Epithelial cell of prostate (primary cell): ENCODE measurements around the gene ITSN1.
"Not testable (repeated sequence)": the region's sequence is repeated elsewhere in the genome, so short reads cannot be mapped to it uniquely, and the experiment has no call there.

Experiments used
- DNase-seq: peaks from one replicate; pipeline ENCODE4 v3.0.0-alpha.2; 2011; ENCODE audit warnings: low read depth, low spot score
- H3K27ac ChIP-seq: fragments of 450-650 bp; 2 replicates; pipeline ENCODE4 v1.5.1; 2017; ENCODE audit warnings: mild to moderate bottlenecking

The ITSN1 gene

DNA sequence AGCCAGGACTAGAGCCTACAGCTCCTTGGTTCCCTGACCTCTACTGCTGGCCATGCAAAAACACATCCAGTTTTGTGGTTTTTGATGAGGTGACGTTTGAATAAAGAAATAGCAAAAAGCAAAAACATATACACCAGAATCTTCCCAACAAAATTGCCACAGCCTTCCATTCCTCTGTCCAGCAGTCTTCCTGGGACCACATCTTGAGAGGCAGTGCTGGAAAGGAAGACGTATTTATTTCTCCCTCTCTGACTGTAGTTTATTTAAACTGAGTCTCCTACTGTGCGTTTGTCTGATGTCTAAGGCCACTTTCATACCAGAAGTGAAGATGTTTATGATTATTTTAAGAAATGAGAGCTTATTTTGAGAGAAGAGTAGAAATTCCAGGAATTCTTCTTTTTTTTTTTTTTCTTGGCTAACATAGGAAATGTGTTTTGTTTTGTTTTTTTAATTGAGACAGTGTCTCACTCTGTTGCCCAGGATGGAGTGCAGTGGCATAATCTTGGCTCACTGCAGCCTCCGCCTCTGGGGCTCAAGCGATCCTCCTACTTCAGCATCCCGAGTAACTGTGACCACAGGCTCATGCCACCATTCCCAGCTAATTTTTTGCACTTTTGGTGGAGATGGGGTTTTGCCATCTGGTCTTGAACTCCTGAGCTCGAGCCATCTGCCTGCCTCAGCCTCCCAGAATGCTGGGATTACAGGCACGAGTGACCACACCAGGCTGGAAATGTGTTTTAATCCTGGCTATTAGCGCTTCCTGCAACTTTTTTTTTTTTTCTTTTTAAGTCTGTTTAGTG is 118.5 kb downstream of the ITSN1 start:
- no peak for DNase-seq
- peak overlapping the region; percentile 58 for H3K27ac ChIP-seq

DNA sequence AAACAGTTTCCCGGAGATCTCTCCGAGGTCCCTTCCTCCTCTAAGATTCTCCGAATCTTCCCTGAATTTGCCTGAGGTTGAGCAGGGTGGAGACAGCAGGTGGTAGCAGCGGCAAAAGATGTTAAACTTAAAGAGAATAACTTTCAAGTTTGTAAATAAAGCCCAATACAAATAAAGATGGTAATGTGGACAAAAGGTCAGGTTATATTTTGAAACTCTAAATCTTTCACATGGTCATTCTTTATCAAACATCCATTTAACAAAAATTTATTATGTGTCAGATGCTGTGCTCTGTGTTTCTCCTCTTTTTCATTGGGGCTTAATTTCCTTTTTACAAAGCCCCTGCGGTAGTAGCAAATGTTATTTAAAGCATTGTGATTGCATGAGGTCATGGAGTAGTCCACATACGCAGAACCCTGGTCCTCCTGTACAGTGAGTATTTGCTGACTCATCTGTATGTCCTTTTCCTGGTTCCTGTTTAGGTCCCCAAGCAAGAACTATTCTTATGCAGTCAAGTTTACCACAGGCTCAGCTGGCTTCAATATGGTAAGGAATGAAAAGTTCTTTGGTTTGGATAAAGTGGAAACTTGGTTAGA is 119.2 kb downstream of the ITSN1 start:
- H3K27ac ChIP-seq, result peak overlapping the region; percentile 58
- peak; percentile 84 for DNase-seq

DNA sequence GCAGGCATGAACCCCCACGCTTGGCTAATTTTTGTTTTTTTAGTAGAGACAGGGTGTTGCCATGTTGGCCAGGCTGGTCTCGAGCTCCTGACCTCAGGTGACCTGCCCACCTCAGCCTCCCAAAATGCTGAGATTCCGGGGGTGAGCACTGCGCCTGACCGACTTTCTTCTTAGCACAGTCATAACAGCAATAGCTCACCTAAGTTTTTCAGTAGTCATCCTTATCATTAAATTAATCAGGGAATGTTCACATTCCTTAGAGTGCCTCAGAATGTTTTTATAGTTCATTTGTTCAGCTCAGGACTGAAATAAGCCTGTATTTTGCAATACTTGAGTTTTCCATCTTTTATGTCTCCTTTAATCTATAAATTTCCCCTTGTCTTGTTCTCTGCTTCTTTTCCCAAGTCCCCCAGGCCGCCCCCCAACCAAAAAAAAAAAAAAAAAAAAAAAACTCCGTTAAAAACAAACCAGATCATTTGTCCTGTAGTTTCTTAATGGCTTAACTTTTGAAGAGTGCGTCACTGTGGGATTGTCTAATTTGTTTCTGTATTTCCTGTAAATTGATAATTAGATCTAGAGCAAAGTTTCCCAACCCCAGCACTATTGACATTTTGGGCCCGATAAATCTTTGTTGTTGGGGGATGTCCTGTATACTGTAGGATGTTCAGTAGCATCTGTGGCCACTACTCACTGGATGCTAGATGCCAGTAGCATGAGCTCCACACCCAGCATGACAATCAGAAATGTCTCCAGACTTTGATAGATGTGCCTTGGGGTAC is 120.7 kb downstream of the ITSN1 start:
- no peak overlapping the region for H3K27ac ChIP-seq
- DNase-seq, result no peak

DNA sequence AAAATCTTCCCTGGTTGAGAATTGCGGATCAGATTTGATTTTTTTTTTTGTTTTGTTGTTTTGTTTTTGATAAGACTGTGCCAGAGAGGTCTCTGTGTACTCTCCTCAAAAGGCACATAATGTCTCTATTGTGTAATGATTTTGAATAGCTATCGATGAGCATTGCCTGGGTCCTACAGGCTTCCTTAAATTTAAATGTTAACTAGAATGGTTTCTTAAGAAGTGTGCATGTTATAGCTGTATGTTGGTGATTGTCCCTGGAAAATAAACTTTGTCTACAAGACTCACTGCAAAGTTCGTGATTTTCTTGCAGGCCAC is 121.2 kb downstream of the ITSN1 start:
- DNase-seq, result no peak
- no peak overlapping the region for H3K27ac ChIP-seq

DNA sequence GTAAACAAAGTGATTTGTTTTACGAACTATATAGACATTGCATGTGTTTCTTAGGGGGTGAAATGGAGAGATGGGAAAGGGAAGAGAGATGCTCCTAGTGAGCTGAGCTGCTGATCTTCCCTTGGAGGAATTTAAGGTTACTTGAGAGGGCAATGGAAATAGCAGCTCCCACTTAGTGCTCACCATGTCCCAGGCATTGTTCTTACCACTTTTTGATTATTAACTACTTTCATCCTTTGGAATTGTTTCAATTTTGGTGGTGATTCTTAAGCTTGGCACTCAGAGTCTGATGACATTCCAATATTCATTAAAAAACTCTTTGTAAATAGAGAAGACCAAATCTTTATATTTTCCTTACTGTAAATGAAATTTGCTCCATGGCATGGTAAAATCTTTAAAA is 124.9 kb downstream of the ITSN1 start:
- H3K27ac ChIP-seq, result no peak overlapping the region
- DNase-seq, result no peak

DNA sequence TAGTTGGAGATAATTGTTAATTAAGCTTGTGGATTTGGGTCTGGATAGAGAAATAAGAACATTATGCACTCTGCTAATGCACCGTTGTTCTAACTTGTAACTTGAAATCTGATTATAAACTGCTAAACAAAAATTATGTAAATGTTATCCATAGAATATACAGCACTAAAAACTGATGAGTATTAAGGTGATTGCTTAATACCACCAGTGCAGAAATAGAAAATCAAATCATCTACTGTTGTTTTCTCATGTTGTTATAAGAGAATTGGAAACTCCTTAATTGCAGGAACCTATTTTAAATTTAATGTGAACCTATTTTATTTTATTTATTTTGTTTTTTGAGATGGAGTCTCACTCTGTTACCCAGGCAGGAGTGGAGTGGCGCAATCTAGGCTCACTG is 125.7 kb downstream of the ITSN1 start:
- DNase-seq, result no peak
- H3K27ac ChIP-seq, result no peak overlapping the region

DNA sequence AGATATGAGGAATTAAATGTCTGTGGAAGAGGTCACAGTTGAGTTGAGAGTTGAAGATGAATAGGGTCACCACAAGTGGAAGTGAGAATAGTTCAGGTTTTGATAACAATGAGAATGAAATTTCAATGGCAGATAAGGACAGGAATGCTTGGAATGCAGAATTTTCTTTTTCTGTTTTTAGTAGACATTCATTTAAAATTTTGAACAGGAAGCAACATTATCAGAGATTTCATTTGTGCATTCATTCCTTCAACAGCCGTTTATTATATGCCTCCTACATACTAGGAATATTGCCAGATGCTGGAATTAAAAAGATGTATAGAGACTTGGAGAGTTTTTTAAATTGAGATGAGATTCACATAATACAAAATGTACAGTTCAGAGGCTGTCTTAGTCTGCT is 126.8 kb downstream of the ITSN1 start:
- DNase-seq, result no peak
- no peak overlapping the region for H3K27ac ChIP-seq

DNA sequence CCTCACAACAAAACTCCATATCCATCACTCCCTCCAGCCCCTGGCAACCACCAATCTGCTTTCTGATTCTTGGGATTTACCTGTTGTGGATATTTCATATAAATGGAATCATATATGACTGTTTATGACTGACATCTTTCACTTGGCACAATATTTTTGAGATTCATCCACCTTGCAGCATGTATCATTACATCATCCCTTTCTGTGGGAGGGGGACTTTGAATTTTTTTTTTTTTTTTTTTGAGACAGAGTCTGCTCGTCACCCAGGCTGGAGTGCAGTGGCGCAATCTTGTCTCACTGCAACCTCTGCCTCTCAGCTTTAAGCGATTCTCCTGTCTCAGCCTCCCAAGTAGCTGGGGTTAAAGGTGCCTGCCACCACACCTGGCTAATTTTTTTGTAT is 128.2 kb downstream of the ITSN1 start:
- DNase-seq, result no peak
- no peak overlapping the region for H3K27ac ChIP-seq

DNA sequence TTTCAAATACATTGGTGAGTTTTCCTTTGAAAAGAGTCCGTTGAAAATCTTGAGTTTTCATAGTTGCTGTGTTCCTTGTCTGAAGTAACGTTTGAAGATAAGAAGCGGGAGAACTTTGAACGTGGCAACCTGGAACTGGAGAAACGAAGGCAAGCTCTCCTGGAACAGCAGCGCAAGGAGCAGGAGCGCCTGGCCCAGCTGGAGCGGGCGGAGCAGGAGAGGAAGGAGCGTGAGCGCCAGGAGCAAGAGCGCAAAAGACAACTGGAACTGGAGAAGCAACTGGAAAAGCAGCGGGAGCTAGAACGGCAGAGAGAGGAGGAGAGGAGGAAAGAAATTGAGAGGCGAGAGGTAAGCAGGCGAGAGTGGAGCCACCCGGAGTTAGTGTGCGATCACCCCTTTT is 129.7 kb downstream of the ITSN1 start:
- no peak for DNase-seq
- no peak overlapping the region for H3K27ac ChIP-seq

DNA sequence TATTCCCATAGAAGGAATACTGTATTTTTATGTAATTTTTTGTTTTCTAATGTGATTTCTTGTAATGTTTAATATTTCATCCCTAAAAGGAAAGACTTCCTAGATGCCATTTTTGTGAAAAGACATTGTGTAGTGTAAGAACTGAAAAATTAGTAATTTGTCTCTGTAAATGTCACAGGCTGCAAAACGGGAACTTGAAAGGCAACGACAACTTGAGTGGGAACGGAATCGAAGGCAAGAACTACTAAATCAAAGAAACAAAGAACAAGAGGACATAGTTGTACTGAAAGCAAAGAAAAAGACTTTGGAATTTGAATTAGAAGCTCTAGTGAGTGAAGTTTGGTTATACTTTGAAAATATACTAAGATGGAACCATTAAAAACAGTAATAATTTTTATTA is 132.2 kb downstream of the ITSN1 start:
- no peak overlapping the region for H3K27ac ChIP-seq
- no peak for DNase-seq

DNA sequence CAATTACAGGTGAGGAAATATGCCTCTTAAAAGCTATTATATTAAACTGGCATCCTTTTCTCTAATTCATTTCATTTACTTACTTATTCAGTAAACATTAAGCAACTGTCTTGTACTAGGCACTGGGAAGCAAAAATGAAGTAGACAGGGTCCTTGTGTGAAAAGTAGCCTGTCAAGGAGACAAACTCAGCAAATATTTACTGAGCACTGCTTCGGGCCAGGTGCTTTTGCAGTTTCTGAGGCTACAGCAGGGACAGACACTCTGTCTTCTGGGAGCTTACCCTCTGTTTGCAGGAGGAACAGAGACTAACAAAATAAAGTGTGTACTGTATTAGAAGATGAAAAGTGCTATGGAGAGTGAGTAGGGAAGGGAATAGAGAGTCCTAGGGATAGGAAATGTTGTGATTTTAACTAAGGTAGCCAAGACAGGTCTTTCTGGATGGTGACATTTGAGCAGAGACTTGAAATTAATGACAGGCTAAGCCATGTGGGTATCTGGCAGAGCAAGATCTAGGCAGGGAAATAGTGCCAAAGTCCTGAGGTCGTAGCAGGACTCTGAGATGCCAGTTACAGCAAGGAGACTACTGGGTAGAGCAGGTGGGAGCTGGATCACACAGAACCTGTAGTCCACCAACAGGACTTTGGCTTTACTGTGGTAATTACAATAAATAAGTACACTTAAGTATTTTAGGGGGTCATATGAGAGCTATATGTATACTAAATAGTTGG is 133.0 kb downstream of the ITSN1 start:
- no peak overlapping the region for H3K27ac ChIP-seq
- DNase-seq, result no peak

DNA sequence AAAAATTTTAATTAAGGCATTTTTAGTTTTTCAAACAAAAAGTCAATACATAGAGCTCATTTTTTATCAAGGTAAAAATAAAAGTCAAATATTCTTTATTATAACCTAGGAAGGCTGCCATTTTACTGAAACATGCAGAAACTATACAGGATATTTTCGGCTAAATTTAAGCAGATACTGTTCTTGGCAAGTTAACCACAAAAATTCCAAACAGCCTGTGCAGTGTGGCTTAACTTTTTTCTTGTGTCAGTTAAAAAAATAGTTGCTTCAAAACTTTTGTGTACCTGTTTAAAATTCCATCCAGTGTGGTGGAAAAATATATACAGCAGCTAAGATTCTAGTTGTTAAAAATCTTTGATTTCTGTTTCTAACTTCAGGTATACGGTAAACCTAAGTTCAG is 138.3 kb downstream of the ITSN1 start:
- H3K27ac ChIP-seq, result no peak overlapping the region
- no peak for DNase-seq

DNA sequence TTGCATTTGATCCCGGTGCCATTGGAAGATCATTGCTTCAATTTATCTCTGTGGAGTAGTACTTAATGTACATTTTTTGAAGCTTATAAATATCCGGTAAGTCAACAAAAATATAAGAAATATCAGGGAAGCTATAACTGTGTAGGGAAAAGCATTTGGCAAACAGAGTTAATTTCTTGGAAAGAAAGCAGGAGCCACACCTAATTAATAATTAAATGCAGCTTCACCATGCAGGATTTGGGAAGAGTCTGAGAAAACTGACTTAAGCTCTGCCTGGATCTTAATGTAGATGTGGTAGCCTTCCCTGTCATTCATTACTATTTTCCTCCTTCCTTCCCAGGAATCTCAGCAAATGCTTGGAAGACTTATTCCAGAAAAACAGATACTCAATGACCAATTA is 138.8 kb downstream of the ITSN1 start:
- DNase-seq, result no peak
- H3K27ac ChIP-seq, result no peak overlapping the region

DNA sequence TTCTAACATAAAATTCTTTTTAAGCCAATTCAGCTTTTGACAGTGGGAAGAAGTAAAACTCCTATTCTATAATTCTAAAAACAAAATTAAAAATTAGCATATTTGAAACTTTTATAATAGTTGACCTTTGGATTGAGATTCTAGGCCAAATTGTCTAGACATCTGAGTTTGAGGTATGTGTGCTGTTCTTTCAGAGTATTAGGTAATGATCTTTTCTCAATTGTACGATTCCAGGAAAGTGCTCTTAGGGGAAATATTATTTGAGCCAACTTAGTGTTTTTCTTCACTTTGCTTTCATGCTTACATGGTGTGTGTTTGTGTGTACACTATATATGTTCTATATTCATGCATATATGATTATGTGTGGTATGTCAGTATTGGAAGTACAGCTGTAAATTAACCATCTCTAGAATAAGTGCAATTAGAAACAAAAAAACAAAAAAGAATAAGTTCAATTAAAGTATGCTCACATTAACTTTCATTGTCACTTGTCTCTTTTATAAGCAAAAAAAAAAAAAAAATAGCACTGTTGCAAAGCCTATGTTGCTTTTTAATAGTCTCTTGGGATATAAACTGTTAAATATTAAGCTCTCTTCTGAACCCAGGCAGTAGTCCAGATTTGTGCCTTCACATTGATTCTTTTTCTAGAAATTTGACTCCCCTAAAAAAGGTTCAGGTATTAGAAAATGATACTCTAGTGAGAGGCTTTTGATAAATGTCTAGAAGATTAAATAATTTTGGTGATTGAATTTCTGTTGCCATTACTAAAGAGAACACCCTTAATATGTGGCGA is 141.1 kb downstream of the ITSN1 start:
- no peak for DNase-seq
- no peak overlapping the region for H3K27ac ChIP-seq

DNA sequence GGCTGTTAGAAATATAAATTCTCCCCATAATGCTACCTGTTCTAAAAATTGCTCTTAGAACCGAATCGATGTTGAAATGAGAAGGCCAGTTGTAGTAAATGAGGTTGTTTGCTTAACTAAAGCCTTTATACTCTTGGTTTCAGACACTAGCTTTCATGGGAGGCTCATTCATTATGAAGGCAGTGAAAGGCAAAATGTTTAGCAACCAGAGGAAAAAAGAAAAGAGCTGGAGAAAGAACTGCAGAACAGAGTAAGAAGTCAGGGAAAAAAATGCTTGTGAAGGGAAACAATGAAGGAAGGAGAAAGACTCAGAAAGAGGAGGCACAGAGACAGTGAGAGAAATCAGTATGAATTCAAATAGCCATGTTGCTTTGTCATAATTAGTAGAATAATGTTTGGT is 145.1 kb downstream of the ITSN1 start:
- DNase-seq, result no peak
- no peak overlapping the region for H3K27ac ChIP-seq

DNA sequence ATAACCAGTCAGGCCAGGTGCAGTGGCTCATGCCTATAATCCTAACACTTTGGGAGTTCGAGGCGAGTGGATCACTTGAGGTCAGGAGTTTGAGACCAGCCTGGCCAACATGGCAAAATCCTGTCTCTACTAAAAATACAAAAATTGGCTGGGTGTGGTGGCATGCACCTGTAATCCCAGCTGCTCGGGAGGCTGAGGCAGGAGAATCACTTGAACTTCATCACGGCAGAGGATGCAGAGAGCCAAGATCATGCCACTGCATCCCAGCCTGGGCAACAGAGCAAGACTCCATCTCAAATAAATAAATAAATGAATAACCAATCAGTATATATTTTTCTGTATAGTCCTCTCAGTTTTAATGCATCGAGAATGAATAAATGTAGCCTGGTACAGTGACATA is 146.1 kb downstream of the ITSN1 start:
- not testable (repeated sequence) for H3K27ac ChIP-seq, DNase-seq

DNA sequence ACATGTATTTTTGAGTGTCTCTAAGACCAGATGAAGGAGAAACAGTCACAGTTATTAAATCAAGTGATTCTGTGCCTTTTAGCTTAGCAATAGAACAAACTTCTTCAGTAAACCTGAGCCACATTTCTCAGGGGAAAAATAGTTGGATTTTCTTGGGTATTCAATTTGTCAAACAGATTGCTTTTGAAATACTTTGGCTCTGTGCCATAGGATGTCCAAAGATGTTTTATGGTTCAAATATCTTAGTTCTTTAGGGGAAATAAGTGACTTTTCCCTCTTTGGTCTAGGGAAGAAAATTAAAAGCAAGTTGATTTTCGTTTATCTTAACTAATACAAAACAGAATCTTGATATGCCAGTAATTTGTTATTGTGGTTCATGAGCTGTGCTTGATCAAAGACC is 147.4 kb downstream of the ITSN1 start:
- DNase-seq, result no peak

DNA sequence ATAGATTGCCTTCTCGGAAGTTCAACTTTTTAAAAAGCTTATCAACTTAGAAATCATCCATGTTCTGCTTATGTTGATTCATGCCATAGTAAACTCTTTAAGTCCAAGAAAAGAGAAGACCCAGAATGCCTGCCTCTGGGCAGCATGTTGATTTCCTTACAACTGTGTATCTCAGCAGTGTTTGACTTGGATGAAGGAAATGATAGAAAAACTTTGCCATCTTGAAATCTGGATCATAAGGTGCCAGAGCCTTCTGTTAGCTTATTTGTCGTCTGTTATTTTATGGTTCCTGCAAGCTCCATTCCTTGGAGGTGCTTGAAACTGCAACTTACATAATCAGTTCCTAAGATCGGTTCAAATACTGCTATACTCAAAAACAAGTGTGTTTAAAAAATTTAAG is 148.8 kb downstream of the ITSN1 start:
- DNase-seq, result no peak
- H3K27ac ChIP-seq, result no peak overlapping the region

More for the DNA sequence above, 147.4 kb downstream of the ITSN1 start:
- H3K27ac ChIP-seq, result no peak overlapping the region

DNA sequence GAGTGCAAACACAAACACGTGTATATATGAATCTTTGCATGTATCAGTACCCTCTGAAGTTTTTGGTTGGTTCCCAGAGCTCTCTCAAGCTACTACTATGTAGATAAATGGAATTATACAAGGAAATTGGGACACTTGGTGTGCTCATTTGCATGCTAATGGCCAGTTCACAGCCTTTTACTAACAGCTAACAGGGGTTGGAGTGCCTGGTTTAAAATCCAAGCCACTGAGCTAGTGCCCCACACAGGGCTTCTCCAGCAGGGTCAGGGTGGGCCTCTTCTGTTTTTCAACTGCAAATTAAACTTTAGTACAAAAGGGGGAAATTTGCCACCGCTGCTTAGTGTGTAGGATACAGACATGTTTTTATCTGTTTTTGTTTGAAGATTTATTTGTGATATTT is 152.3 kb downstream of the ITSN1 start:
- DNase-seq, result no peak
- H3K27ac ChIP-seq, result no peak overlapping the region

DNA sequence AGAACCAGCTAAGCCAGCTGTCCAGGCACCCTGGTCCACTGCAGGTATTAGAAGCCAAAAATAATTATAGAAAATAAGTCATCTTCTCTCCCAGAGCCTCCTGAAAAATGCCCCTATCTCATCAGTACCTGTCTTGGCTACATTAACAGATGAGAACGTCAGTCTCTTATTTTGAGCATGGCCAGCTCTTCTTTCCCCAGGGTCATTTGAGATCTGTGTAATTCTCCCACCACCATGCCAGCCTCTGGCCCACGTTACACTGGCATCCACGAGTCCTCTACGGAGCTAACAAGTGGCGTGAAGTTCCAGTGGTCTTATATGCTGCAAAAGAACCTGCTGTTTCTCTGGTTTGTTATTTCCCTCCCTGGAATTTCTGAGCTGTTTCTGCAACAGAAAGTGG is 155.3 kb downstream of the ITSN1 start:
- no peak for DNase-seq
- H3K27ac ChIP-seq, result no peak overlapping the region
